ENCODE results near the gene PHC2. TPM values are rescaled to one million over a fixed set of nuclear protein-coding genes. Genes with fewer than 3 reads are reported as not detected.

PHC2 gene
- total RNA-seq, 1 experiment from 2014 or later, result 176 TPM

DNA sequence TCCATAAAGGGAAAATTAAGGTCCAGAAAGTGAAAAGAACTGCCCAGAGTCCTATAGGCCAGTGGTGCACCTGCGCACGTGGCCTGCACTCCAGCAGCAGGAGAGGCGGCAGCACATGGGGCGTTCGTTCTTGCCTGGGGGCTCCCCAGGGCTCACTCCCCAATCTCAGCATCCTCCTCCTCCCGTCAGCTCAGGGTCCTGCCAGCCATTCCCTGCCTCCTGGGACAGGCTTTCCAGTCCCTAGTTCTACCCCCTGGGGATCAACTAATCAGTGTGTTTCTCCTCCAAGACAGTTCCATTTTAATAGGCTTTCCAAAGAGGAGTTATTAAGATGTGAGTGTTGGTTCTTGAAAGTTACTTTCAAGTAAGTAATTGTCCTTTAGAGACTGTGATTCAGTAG lies 108.8 kb downstream of the PHC2 start:
- H3K9ac ChIP-seq (ENCODE audit: low read length), result no peak overlapping the region
- no peak overlapping the region for H2AFZ ChIP-seq (ENCODE audit: low read depth, low read length, poor library complexity, severe bottlenecking)
- no peak overlapping the region for H3K4me3 ChIP-seq (replicated peaks in 1 of 2; ENCODE audit: low read depth in 1 of 2, low read length in 2 of 2)
- no TSS peak for BruUV-seq (replicated peaks)
- no peaks in the 10 kb centered on the region for H3K79me2 ChIP-seq (ENCODE audit: insufficient read depth, low read length)
- H4K20me1 ChIP-seq (ENCODE audit: insufficient read depth), result no peaks in the 10 kb centered on the region
- CTCF ChIA-PET, result no interaction called here
- H3K4me1 ChIP-seq (ENCODE audit: control insufficient read depth in 1 of 2, insufficient read depth in 2 of 2, low read length in 2 of 2), result no peaks in the 10 kb centered on the region
- DNase-seq (ENCODE audit: low read depth, low spot score), result no peak
- TF ChIP-seq POLR2AphosphoS5 (IDR thresholded peaks at IDR 0.05; ENCODE audit: low read depth, low read length) (peak; percentile 44), JUND (IDR thresholded peaks at IDR 0.05) (peak; percentile 15; the same call in 1 of the 2 replicates), TCF7L2 (IDR thresholded peaks at IDR 0.05; ENCODE audit: borderline replicate concordance, extremely low read depth, insufficient read depth, insufficient read length) (no peak)
- H3K9me3 ChIP-seq (ENCODE audit: control insufficient read depth in 1 of 2, insufficient read depth in 1 of 2, low read depth in 1 of 2, low read length in 2 of 2), result no peaks in the 10 kb centered on the region
- H3K27me3 ChIP-seq (ENCODE audit: insufficient read depth, low read length), result no peaks in the 10 kb centered on the region
- POLR2A ChIA-PET, result no interaction called here
- peaks cover 38 to 42% of the 10 kb centered on the region in 2 experiments for H3K36me3 ChIP-seq (ENCODE audit: control insufficient read depth in 1 of 2, insufficient read depth in 2 of 2, low read length in 2 of 2)
- intact Hi-C loops (cut with micrococcal nuclease), result no loop called here
- RAD21 ChIA-PET (ENCODE audit: low non-redundant PET in 1 of 2, low total read pairs in 2 of 2, uncharacterized antibody in 2 of 2, unreplicated experiment in 2 of 2), result no interaction called here
- H3K27ac ChIP-seq (ENCODE audit: low read depth, low read length), result no peak overlapping the region
- no peak overlapping the region for H3K4me2 ChIP-seq (ENCODE audit: low read length)
- no peak for ATAC-seq
- H3K9me2 ChIP-seq (ENCODE audit: insufficient read depth), result no peaks in the 10 kb centered on the region

DNA sequence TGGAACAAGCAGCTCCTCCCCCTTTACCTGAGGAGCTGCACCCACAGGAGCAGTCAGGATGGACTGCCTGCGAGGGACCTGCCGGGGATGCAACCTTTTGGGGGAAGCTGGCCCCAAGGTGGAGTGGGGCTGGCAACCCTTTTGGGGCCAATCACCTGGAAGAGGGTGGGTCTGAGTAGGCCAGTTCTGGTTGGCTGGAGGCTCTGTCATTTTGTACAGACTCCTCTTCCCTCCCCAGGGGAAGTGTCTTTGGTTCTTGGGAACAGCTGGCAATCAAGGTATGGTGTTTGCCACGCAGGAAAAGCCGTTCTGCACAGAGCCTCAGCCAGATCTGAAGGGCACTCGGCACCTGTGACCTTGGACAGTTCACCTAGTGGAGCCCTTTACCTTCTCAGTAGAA lies 109.7 kb downstream of the PHC2 start:
- TF ChIP-seq SP1 (IDR thresholded peaks at IDR 0.05; ENCODE audit: low read depth), result no peak
- Histone ChIP-seq H3K27me3 (ENCODE audit: insufficient read depth, low read length) (no peaks in the 10 kb centered on the region), H3K4me2 (ENCODE audit: low read length) (no peak overlapping the region), H3K27ac (ENCODE audit: low read depth, low read length) (no peak overlapping the region), H3K9me2 (ENCODE audit: insufficient read depth) (no peaks in the 10 kb centered on the region), H4K20me1 (ENCODE audit: insufficient read depth) (no peaks in the 10 kb centered on the region), H3K9ac (ENCODE audit: low read length) (no peak overlapping the region), H3K4me1 (ENCODE audit: control insufficient read depth in 1 of 2, insufficient read depth in 2 of 2, low read length in 2 of 2) (no peaks in the 10 kb centered on the region), H3K9me3 (ENCODE audit: control insufficient read depth in 1 of 2, insufficient read depth in 1 of 2, low read depth in 1 of 2, low read length in 2 of 2) (no peaks in the 10 kb centered on the region), H2AFZ (ENCODE audit: low read depth, low read length, poor library complexity, severe bottlenecking) (no peak overlapping the region), H3K36me3 (ENCODE audit: control insufficient read depth in 1 of 2, insufficient read depth in 2 of 2, low read length in 2 of 2) (peaks cover 31 to 32% of the 10 kb centered on the region in 2 experiments), H3K4me3 (replicated peaks in 1 of 2; ENCODE audit: low read depth in 1 of 2, low read length in 2 of 2) (no peak overlapping the region), H3K79me2 (ENCODE audit: insufficient read depth, low read length) (no peaks in the 10 kb centered on the region)
- ChIA-PET POLR2A (interaction anchor here (0.6 kb wide), 1 partner anchor 140 kb away, joined by 6 read pairs; the partner anchor contains the start of gene TRIM62), CTCF (no interaction called here), RAD21 (ENCODE audit: low non-redundant PET in 1 of 2, low total read pairs in 2 of 2, uncharacterized antibody in 2 of 2, unreplicated experiment in 2 of 2) (no interaction called here)
- peak; percentile 37 for ATAC-seq
- intact Hi-C loops (cut with micrococcal nuclease), result no loop called here
- no TSS peak for BruUV-seq (replicated peaks)
- no peak for DNase-seq (ENCODE audit: low read depth, low spot score)

Measured in HCT116 (cell line).